HG03060 (cell line): ENCODE measurements around the gene UBC.
"Not testable (repeated sequence)": the region's sequence is repeated elsewhere in the genome, so short reads cannot be mapped to it uniquely, and the experiment has no call there.

ENCODE experiments used
- ATAC-seq: cut with Tn5 transposase; IDR thresholded peaks from one replicate; pipeline ENCODE4 v1.9.1; 2021; ENCODE audit warnings: low read depth, moderate number of reproducible peaks; ENCODE audit not compliant: unreplicated experiment

UBC gene

GRCh38 chr12:124916374-124917134, 2.1 kb upstream of the UBC start:
- ATAC-seq, result no peak

GRCh38 chr12:124915239-124916236, 1.1 kb upstream of the UBC start:
- no peak for ATAC-seq

GRCh38 chr12:124913474-124914391, 717 bp downstream of the UBC start:
- no peak for ATAC-seq

DNA sequence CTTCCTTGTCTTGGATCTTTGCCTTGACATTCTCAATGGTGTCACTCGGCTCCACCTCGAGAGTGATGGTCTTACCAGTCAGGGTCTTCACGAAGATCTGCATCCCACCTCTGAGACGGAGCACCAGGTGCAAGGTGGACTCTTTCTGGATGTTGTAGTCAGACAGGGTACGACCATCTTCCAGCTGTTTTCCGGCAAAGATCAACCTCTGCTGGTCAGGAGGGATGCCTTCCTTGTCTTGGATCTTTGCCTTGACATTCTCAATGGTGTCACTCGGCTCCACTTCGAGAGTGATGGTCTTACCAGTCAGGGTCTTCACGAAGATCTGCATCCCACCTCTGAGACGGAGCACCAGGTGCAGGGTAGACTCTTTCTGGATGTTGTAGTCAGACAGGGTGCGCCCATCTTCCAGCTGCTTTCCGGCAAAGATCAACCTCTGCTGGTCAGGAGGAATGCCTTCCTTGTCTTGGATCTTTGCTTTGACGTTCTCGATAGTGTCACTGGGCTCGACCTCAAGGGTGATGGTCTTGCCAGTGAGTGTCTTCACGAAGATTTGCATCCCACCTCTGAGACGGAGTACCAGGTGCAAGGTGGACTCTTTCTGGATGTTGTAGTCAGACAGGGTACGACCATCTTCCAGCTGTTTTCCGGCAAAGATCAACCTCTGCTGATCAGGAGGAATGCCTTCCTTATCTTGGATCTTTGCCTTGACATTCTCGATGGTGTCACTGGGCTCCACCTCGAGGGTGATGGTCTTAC, 1.7 kb downstream of the UBC start:
- ATAC-seq, result not testable (repeated sequence)

- ATAC-seq, result not testable (repeated sequence)
Measured at GRCh38 chr12:124911521-124911920, 2.9 kb downstream of the UBC start.

- no peak for ATAC-seq
Measured at GRCh38 chr12:124910561-124911478, 3.6 kb downstream of the UBC start.

DNA sequence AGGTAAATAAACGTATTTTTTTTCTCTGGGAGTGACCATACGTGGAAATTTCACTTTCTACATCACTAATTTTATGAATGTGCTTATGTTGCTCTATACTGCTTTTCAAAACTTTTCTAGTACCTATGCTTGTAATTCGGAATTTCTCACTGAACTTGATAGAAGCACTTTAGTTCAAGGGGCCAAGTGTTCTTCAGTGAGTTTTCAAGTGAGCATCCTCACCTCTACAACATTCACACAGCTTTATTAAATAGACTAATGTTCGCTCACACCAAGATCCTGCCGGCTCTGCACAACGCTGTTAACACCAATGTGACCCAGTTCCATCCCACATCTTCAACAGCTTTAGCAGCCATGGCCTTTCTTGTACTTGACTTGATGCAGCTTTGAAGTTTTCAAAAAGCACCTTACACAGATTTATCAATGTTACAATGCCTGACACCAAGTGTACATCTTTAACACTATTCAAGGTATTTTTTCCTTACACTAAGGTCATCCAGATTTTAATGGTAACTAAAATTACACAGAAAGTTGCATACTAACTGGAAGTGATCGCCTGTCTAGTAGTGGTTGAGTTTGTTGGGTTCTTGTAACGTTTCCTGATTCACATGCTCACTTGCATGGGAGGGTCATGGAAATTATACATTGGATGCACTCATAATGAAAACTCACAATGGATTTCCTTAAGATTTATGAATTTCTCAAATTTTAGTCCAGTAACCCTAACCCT, 4.5 kb downstream of the UBC start:
- ATAC-seq, result no peak

DNA sequence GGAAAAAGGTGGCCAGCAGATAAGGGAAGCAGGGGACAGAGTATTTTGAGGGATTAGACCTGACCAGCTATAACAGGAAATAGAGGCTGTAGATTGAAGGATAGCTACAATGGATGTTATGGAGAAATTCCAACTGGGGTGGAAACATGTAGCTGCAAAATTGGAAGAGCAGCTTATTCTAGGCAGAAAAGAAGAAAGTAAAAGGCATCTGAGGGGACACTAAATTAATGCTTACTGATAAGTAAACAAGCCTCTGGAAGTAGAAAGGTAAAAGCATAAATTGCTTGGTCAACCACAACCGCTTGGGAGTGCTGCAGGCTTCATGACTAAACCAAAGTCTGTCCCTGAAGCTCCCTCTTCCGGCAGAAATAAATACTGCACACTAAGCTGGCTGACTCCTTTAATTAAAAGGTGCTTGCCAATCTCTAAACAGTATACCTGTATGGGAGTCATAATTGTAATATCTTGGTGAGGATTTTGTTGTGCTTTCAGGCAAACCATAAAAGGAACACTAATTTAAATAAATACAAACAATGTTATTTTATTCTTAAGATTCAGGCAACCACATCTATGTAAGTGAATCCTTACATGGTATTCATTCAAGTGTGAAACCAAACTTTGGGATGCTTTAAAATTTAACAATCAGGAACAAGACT, 7.7 kb downstream of the UBC start:
- ATAC-seq, result peak; percentile 36

GRCh38 chr12:124904306-124905098, 9.9 kb downstream of the UBC start:
- ATAC-seq, result no peak

DNA sequence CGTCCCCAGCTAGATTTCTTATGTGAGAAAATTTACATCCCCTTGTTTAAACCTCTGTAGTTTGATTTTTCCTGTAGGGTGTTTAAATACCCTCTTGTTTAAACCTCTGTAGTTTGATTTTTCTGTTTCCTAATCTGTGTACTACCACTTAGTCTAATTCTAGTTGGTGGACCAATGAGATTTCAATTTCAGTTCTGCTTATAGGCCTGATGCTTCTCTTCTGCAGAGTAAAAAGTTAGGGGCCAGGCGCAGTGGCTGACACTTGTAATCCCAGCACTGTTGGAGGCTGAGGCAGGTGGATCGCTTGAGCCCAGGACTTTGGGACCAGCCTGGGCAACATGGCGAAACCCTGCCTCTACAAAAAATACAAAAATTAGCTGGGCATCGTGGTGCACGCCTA, 11.5 kb downstream of the UBC start:
- ATAC-seq, result no peak

DNA sequence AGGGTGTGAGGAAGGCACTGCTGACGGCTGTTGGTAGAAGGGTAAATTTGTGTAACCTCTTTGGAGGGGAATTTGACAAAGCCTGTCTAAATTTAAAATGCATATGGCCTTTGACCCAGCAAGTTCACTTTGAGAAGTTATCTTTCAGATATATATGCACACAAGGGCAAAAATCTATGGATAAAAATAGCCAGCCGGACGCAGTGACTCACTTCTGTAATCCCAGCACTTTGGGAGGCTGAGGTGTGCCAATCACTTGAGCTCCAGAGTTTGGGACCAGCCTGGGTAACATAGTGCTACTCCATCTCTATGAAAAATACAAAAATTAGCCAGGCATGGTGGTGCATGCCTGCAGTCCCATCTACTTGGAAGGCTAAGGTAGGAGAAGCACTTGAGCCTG, 13.4 kb downstream of the UBC start:
- no peak for ATAC-seq

GRCh38 chr12:124900345-124900795, 14.1 kb downstream of the UBC start:
- not testable (repeated sequence) for ATAC-seq

DNA sequence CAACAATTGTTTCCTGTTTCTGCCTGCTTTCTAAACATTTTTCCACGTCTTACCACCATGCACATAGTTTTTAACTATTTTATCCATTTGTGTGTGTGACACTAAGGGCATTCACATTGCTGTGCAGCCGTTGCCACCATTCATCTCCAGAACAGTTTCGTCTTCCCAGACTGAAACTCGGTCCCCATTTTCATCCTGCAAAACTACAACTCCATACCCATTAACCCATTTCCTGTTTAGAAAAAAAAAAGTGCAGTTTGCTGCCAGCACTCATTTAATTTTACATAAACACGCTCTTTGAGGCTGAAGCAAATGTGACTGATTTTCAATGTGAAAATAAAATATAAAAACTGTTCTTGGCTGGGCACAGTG, 15.5 kb downstream of the UBC start:
- ATAC-seq, result no peak

- ATAC-seq, result no peak
Measured at GRCh38 chr12:124898200-124898922, 16.1 kb downstream of the UBC start.

DNA sequence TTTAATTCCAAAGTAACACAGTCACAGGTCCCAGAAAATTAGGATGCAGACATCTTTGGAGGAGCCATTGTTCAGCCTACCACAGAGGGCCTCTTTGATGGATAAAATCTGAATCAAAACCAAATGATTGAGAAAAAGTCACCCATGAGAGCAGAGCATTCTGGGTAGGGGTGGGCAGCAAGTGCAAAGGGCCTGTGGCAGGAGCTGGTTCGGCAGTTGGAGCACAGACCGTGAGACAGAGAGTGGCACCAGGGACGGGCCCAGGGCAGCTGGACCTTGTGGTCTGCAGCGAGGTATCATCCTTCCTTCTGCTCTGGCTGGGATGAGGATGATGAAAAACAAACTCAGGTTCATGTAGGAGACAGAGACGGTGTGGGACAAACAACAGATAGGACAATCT, 18.0 kb downstream of the UBC start:
- no peak for ATAC-seq
